Measurements from ENCODE around the gene ZNF324.
"Not testable (repeated sequence)": the region's sequence is repeated elsewhere in the genome, so short reads cannot be mapped to it uniquely, and the experiment has no call there.

The ZNF324 gene

DNA sequence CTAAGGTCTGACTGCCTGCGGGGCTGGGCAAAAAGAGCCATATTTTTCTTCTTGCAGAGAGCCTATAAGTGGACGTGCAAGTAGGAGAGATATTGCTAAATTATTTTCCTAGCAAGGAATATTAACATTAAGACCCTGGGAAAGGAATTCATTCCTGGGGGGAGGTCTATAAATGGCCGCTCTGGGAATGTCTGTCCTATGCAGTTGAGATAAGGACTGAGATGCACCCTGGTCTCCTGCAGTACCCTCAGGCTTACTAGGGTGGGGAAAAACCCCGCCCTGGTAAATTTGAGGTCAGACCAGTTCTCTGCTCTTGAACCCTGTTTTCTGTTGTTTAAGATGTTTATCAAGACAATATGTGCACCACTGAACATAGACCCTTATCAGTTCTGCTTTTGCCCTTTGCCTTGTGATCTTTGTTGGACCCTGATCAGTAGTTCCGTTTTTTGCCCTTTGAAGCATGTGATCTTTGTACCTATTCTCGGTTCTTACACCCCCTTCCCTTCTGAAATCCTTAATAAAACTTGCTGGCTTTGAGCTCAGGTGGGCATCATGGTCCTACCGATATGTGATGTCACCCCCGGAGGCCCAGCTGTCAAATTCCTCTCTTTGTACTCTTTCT lies 40.8 kb downstream of the ZNF324 start:
- DNase-seq = not testable (repeated sequence)

DNA sequence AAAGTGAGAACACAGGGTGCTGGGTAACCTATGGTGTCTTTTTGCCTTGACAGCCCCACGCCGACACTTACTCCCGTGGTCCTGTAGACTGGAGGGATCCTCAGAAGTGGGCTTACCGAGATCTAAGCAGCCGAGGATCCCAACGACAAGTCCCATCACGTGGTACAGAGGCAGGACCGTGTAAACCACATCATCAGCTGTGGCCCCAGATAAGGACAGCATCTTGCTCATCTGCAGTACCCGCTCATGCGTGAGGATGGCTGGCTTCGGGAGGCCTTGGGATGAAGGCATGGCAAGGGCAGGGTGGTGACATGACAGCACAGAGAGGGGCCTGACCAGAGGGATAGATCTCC lies 42.8 kb downstream of the ZNF324 start:
- DNase-seq = no peak

DNA sequence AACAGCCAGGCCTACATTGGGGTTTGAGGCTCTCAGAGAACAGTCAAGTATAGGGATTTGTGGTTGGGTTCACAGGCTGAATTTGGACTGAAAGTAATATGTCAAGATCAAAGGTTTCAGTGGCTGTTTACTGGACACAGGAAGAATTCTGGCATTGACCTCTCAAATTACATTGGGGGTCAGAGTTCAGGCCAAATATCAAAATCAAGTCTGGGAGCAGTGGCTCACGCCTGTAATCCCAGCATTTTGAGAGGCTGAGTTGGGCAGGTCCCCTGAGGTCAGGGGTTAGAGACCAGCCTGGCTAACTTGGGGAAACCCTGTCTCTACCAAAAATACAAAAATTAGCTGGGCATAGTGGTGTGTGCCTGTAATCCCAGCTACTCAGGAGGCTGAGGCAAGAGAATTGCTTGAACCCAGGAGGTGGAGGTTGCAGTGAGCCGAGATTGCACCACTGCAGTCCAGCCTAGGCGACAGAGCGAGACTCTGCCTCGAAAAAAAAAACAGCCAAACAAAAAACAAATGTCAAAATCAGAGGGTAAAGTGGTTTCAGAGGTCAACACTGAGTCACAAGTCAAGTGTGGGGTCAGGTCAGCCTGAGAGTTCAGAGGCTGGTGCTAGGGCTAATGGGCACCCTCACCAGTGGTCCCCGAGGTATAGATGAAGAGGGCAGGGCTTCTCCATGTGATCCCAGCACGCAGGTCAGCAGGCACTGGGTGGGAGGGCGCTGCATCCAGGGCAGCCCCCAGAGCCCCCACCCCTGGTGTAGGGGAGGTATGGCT lies 43.4 kb downstream of the ZNF324 start:
- DNase-seq = no peak

DNA sequence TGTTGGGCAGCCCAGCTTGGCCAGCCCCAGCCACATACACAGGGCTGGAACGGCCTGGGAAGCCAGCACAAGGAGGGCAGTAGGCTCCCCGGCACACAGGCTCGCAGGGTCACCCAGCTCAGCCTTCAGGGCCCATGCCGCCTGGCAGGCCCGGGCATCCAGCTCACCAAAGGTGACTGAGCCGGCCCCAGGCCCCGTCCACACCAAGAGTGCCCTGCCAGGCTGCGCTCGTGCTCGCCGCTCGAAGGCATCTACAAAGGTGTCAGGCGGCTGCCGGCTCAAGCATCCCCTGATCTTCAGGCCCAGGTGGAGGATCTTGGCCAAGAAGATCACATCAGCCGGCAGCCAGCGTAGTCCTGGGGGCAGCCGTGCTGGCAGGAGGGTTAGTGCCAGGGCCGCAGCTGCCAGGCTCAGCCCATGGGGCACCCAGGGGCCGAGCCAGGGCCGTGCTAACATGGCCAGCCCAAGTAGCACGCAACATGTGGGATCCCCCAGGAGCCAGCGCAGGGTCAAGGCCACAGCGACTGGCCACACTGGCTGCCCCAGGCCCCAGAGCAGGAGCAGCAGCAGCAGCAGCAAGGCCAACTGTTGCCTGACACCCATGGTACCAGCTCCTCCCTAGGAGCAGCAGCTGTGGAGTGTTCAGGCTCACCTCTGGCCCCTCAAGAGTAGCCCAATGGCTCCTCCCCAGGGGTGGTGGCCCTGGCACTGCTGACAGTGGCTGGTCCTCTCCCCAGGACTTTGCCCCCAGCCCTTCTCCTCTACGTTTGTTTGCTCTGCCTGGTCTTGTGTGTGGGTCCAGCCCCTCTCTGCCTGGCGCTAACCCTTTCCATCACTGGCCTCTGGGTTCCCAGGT lies 44.7 kb downstream of the ZNF324 start, which contains the start of gene SLC27A5:
Gene SLC27A5, minus strand, starts transcription at position 640 of the 856 bp plus-strand sequence. Its CDS starts 37 bp downstream, at position 603.
- DNase-seq = no peak

DNA sequence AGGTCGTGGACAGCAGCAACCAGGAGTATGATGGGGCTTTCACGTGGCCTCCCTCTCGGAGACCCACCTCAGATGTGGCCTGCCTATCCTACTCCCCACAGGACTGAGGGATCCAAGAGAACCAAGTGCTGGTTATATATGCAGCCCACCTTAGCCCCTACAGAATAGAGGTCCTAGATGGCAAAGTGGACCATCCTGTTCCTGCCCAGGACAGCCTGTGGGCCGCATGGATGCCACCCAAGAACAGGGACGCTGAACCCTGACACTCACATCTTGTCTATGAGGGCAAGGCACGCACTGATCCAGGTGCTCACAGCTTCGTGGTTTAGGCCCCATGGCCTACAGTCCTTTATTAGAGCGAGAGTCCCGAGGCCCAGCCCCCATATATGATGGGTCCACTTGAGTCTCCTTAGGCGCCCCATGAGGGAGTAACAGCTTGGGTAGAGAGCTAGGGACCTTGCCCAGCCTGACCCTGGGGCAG lies 46.4 kb downstream of the ZNF324 start:
- DNase-seq = no peak

DNA sequence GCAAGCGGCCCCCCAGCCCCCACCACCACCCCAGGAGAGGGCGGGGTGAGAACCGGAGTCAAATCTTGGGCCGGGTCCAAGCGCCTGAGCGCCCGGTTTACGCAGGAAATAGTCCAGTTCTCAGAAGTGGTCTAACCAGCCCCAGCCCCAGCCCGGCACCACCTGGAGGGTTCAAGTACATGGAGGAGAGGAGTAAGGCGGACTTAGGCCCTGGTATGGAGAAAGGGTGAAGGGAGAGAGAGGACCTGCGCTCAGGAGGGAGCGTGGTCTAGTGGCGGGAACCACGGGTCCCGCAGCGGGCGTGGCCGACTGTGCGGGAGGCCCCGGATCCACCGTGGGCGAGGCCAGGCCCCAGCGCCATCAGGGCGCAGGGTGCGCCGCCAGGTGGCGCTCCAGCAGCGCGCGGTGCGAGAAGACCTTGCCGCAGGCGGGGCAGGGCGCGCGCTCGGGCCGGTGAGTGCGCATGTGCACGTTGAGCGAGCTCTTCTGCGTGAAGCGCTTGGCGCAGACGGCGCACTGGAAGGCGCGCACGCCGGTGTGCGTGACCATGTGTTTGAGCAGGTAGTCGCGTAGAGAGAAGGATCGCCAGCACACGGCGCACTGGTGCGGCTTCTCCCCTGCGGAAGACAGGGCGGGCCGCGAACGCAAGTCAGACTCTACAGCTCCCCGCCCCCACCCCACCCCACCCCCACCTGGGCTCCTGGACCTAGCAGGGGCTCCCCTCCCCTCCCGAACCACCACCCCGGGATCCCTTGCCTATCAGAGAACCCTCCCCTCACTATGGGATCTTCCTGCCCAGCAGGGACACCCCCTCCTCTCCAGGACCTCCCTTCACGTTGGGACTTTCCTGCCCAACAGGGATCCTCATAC lies 47.0 kb downstream of the ZNF324 start:
- DNase-seq = peak; percentile 63

DNA sequence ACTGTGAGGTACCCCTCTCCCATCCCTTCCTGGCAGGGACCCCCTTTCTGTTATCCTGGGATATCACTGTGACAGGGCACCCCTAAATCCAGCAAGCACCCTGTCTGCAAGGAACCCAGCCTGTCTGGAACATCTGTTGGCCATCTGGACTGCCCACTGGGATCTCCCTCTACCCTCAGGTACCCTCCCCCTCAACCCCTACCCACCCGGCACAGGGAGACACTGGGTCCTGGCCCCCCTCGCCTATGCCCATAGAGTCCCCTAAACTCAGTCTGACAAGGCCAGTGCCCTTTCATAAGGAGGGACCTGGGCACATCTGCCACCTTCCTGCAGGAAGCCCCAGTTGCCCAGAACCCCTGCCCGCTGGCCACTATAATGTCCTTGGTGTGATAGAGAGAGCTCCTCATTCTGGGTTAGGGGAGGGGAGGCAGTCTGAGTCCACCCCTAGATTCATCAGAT lies 47.7 kb downstream of the ZNF324 start:
- no peak for DNase-seq

DNA sequence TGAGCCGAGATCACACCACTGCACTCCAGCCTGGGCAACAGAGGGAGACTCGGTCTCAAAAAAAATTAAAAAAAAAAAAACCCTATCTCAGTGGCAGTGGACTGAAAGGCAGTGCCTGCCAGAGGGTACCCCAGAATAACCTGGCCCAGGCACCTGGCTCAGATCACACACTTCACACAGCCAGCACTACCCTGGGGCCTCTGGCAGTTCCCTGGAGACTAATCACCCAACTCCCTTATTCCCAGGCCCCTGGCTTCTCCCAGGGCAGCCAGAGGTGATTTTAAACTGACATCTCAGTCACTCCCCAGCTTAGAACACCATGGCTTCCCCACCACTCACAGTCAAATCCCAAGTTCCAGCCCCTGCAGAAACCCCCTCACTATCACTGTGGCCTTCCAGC lies 48.4 kb downstream of the ZNF324 start:
- no peak for DNase-seq

DNA sequence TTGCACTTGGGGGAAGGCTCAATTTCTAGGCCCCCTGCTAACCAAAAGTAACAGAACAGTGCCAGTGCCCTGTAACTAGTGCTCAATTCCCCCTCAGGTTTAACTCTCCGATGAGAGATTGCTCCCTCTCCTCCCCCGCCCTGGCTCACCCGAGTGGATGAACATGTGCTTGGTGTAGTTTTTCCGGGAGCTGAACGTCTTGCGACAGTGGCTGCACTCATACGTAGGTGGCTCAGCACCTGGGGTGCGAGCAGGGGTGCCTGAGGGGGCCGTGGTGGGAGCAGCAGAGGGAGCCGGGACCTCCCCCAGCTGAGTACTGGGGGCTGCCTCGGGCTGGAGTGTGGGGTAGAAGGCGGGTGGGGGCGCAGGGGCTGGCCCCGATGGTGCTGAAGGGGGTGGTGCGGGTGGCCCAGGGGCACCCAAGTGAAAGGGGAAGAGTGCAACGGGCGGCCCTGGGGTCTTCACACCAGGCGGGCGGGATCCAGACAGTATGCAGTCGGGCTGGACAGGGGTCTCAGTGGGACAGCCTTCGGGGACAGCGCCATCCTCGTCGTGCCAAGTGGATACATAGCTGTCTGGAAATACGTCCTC lies 49.5 kb downstream of the ZNF324 start:
- no peak for DNase-seq

DNA sequence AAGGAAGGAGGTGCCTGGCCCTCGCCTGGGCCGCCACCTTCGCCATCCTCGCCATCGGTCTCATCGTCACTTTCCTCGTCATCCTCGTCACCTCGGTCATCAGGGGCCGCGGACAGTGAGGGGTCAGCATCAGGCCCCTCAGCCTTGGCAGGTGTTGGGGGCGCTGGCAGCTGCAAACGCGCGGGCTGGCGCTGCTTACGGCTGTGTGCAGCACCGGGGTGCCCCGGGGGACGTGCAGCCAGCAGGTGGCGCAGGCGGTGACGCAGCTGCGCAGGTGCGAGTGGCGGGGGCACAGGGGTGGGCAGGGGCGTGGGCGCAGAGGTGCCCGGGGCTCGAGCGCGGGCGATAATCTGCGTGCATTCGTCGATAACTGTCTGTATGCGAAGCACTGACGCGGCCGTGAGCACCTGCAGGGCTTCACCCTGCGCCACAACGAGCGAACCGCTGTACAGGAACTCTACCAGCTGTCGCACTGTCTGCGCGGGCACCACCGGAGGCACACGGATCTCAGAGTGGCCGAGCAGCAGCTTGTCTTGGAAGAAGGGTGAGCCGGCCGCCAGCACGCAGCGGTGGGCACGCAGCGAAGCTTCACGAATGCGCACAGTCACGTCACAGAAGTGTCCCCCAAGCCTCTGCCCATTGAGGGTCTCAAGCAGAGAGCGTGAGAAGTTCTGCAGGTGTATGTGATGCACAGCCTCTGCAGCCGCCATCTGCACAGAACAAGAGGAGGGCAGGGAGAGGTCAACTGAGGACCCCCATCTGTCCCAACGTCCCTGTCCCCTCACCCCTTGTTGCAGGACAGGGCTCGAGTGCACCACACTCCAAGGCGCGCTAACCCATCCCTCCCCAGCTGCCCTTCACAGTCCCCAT lies 50.3 kb downstream of the ZNF324 start:
- DNase-seq = no peak

DNA sequence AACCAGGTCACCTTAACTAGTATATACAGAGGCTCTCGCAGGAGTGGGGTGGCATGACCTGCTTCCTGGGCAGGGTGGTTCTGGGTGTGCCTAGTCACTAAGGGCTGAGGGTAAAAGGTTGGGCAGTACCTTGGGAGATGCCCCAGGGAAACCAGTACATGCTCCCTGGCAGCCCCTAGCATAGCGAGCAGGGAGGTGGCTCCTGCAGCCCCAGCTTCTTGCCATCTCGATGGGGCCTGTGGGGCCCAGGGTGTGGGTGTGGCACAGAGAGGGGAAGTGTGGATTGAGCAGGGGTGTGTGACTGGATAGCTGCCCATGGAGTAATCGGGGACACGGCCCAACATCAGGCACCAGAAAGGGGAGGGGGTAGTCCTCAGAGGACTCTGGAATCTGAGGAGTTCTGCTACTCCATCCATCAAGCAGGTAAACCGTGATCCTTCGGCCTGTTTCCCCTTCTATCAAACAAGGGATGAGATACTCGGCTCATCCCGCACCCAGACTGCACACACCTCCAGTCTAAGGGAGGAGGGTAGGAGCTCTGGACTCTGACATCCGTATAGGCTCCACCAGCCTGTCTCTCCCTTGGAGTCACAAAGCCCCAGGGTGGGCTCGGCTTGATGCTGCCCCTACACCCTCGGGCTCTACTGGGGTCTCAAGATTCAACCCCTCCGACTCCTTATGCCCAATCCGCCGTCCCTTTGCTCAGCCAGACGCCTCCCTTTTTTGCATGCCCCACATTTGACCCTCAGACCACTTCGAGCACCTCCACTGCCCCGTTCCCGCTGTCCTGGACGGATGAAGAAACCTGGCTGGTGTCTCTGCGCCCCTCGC lies 51.6 kb downstream of the ZNF324 start:
- no peak for DNase-seq

DNA sequence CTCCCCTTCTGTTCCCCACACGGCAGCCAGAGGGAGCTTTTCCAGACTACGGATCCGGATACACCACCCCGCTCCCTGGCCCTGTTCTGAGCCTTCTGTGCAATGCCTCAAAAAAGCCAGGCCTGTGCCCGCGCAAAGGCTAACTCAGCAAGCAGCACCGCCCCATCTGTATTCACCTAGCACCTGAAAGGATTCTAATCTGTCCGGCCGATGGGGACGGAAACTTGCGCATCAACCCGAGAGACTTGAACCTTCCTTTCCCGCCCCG lies 52.1 kb downstream of the ZNF324 start:
- no peak for DNase-seq

DNA sequence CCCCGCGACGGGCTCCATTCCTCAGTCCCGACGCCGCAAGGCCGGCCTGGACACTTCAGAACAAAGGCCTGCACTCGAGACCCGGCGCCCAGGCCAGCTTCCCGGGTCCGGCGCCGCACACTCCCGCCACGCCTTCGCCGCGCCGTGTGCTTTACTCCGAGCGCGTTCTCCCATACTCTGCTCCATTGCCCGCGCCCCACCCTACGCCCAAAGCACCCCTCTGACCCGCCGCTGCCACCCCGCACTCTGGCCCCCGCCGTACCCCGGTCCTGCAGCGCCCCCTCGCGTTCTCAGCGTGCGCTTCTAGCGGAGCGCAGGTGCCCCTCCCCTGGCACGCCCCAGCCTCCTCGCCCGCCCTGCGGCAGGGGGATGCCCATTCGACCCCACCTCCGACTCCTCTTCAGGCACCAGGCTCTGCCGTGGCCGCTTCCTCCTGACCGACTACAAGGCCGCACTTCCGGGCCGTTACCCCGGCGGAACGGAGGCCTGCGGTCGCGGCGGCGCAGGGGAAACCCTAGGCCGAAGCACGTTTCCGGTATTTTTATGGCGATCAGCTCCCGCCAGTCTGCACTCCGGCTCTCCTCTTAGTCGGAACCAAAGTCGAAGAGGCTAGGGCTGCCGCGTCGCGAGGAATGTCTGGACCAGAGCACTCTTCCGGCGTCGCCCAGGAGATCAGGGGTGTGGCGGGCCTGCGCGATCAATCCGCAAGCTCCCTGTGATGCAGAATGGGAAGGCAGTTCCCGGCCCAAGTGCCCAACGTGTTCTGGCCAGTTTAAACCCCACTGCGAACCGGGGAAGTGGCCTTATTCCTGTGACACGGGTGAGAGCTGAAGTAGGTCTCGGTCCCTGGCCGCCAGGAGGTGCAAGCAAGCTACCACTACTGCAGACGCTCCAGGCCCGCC lies 52.7 kb downstream of the ZNF324 start, which contains the start of gene ZBTB45:
Gene ZBTB45, minus strand, starts transcription at position 456 of the 902 bp plus-strand sequence. CDS start 2,137 bp downstream, outside the sequence.
- DNase-seq = peak; percentile 85

DNA sequence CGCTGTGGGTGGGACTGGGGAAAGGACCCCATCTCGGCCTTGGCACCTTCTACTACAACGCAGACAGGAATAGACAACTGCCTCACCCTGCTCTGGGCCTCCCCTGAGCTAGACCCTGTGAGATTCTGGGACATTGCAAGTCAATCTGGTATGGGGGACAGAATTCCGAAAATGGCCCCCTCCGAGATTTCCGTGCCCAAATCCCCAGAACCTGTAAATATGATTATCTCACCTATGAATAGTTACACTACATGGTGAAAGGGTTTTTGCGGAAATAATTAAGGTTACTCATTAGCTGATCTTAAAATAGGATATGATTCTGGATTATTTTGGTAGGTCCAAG lies 53.3 kb downstream of the ZNF324 start:
- no peak for DNase-seq

DNA sequence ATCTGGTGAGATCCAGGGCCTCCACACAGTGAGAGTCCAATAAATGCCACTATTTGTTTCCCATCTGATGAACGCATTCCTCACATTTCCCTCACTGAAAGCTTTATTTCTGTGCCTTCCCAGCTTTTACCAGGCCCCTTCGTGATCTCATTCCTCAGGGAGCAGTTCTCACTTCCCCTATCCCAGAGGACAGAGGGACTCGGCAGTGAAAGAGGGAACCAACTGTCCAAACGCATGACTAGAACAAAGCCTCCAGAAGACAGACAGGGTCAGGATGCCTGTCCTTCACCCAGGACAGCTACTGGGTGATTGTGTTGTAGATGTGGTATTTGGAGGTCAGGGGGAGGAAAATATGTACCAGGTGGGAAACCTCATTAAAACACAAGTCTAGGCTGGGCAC lies 54.8 kb downstream of the ZNF324 start:
- no peak for DNase-seq

DNA sequence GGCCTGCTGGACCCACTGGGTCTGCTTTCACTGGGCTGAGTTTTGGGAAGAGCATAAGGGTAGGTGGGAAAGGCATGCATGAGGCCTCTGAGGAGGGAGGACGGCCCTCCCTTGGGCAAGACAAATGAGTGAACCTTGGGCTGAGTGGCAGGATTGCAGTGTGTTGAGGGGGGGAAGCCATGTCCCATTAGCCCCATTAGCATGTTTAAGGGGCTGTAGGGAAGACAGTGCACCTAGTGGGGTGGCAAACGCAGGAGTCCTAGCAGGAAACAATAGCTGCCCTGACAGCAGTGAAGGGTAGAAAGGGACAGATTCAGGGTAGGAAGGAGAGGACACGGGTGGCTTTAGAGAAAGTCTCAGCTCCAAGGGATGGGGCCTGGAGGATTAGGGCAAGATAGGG lies 55.8 kb downstream of the ZNF324 start:
- no peak for DNase-seq

All from NCI-H2081 treated with DMSO at 0.1 percent for 48 hours (cell line).